Lung (tissue), 12 donors: Measurements from ENCODE around the gene PDZK1IP1. TPM values are rescaled to one million over a fixed set of nuclear protein-coding genes. Genes with fewer than 3 reads are reported as not detected.
"Not testable (repeated sequence)": the region's sequence is repeated elsewhere in the genome, so short reads cannot be mapped to it uniquely, and the experiment has no call there.

Experiments used
- ATAC-seq: fragments of 200-7000 bp; cut with Tn5 transposase; one replicate; pipeline ENCODE4 v1.9.1; 2020; ENCODE audit warnings: moderate number of reproducible peaks; ENCODE audit not compliant: insufficient read depth, low FRiP score
- DNase-seq, 3 donors: peaks; one replicate each; pipeline ENCODE4 v3.0.0-alpha.2; 2013 to 2017
- H3K27ac ChIP-seq, 2 donors: one replicate each; pipeline ENCODE4 v1.5.1; 2013; ENCODE audit warnings: mild to moderate bottlenecking in 2 of 2, moderate library complexity in 2 of 2, control low read depth in 1 of 2, inconsistent platforms in 1 of 2, low read depth in 1 of 2, low read length in 1 of 2
- H3K27me3 ChIP-seq, 3 donors: one replicate each; pipeline ENCODE4 v1.5.1; 2013; ENCODE audit warnings: low read length in 2 of 3; ENCODE audit not compliant: control insufficient read depth in 3 of 3, insufficient read depth in 3 of 3
- H3K36me3 ChIP-seq, 4 donors: one replicate each; pipeline ENCODE4 v1.5.1; 2013; ENCODE audit warnings: low read length in 4 of 4, mild to moderate bottlenecking in 1 of 4, moderate library complexity in 1 of 4; ENCODE audit not compliant: control insufficient read depth in 4 of 4, insufficient read depth in 4 of 4
- H3K4me1 ChIP-seq, 5 donors: one replicate each; pipeline ENCODE4 v1.5.1; 2013; ENCODE audit warnings: low read length in 5 of 5, mild to moderate bottlenecking in 2 of 5, moderate library complexity in 1 of 5; ENCODE audit not compliant: control insufficient read depth in 5 of 5, insufficient read depth in 5 of 5
- H3K4me3 ChIP-seq: one replicate; pipeline ENCODE4 v1.5.1; 2013; ENCODE audit warnings: mild to moderate bottlenecking, control low read depth, moderate library complexity
- H3K9ac ChIP-seq, 2 donors: one replicate each; pipeline ENCODE4 v1.5.1; 2013; ENCODE audit warnings: low read length in 2 of 2, control low read depth in 1 of 2; ENCODE audit not compliant: insufficient read depth in 1 of 2
- H3K9me3 ChIP-seq, 4 donors: one replicate each; pipeline ENCODE4 v1.5.1; 2013; ENCODE audit warnings: low read length in 3 of 4, mild to moderate bottlenecking in 1 of 4, moderate library complexity in 1 of 4; ENCODE audit not compliant: control insufficient read depth in 4 of 4, insufficient read depth in 3 of 4
- WGBS, 2 donors: extraction: QIAGEN DNeasy Blood & Tissue Kit; methylation state at CpG; one replicate each; pipeline ENCODE4 v1.1.7; 2013; 5-methylcytosine and 5-hydroxymethylcytosine counted together
- polyA plus RNA-seq, 2 donors: library from polyadenylated mRNA; stranded (reverse); fragments of 200-250 nt; gene quantifications; one replicate each; pipeline ENCODE4 v1.2.1, GENCODE V29; 2013
- total RNA-seq, 2 donors: library from RNA; depleted of rRNA in 1 of 2; stranded (reverse); fragments of >200 nt in 1 of 2; gene quantifications; one replicate each; pipeline ENCODE4 v1.2.1, GENCODE V29; 2014 to 2021
- TF ChIP-seq, protein P1 (sequence below): IDR thresholded peaks from 2 replicates; pipeline ENCODE4 v1.5.1; 2012; ENCODE audit warnings: mild to moderate bottlenecking; ENCODE audit errors: control extremely low read depth, extremely low read depth
- donor health status: control.
- donor health status: control.
- donor health status: Bipolar disorder and iron deficiency.
- donor health status: healthy.
- donor health status: DM: yes; HTN: yes; CAD: no.

Gene PDZK1IP1
- total and polyA plus RNA-seq, 4 donors = 44.8 to 324 (median 70.6) TPM

DNA sequence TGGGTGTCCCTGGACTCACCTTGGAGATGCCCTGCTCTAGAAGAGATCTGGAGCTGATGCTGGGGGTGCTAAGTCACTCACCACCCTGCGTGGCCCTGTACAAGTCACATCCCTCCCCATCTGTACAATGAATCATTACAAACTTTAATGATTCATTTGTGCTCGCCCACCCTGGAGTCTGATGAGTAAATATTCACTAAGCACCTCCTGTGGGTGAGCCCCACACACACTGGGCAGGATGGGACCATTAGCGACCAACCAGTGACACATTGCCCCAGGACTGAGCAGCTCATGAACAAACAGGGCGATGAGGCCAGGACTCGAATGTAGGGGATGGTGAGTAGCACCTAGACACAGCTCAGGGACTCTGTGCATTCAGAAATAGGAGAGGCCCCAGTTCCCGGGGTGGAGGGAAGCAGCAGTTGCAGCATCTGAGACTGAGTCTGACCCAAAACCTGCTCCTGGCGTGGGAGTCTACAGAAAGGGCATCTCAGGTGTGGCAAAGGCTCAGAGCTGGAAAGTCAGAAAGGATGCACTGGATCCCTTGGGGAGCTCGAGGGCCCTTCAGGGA, 18.1 kb upstream of the PDZK1IP1 start:
- Histone ChIP-seq H3K4me1 (peaks cover 0 to 4% (median 0%) of the 10 kb centered on the region in 5 donors), H3K9ac (no peak overlapping the region), H3K36me3 (no peaks in the 10 kb centered on the region), H3K27ac (no peak overlapping the region), H3K4me3 (no peak overlapping the region), H3K9me3 (no peaks in the 10 kb centered on the region), H3K27me3 (peaks cover 0 to 24% (median 0%) of the 10 kb centered on the region in 3 donors)
- WGBS, 2 donors = 77 to 87% methylated on average over 8 of the region's 8 CpGs
- DNase-seq (no peak), ATAC-seq (no peak)
- TF ChIP-seq, protein P1, sequence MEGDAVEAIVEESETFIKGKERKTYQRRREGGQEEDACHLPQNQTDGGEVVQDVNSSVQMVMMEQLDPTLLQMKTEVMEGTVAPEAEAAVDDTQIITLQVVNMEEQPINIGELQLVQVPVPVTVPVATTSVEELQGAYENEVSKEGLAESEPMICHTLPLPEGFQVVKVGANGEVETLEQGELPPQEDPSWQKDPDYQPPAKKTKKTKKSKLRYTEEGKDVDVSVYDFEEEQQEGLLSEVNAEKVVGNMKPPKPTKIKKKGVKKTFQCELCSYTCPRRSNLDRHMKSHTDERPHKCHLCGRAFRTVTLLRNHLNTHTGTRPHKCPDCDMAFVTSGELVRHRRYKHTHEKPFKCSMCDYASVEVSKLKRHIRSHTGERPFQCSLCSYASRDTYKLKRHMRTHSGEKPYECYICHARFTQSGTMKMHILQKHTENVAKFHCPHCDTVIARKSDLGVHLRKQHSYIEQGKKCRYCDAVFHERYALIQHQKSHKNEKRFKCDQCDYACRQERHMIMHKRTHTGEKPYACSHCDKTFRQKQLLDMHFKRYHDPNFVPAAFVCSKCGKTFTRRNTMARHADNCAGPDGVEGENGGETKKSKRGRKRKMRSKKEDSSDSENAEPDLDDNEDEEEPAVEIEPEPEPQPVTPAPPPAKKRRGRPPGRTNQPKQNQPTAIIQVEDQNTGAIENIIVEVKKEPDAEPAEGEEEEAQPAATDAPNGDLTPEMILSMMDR = no peak

DNA sequence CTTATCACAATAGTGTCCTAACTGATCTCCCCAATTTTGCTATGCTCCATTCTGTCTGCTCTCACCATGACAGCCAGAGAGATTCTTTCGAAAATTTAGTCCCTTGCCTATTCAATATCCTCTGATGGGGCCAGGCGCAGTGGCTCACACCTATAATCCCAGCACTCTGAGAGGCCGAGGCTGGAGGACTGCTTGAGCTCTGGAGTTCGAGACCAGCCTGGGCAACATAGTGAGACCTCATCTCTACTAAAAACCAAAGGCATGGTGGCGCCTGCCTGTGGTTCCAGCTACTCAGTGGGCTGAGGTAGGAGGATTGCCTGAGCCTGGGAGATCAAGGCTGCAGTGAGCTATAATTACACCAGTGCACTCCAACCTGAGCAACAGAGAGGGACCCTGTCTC, 16.1 kb upstream of the PDZK1IP1 start:
- ATAC-seq (no peak), DNase-seq (no peak)
- H3K4me3 ChIP-seq = no peak overlapping the region
- no peak overlapping the region for H3K9ac ChIP-seq
- TF ChIP-seq, protein P1 = no peak
- no peaks in the 10 kb centered on the region for H3K4me1 ChIP-seq
- H3K27ac ChIP-seq = no peak overlapping the region
- WGBS, 2 donors = 92 to 96% methylated on average over 5 of the region's 5 CpGs
- peaks cover 0 to 24% (median 2%) of the 10 kb centered on the region in 3 donors for H3K27me3 ChIP-seq
- H3K36me3 ChIP-seq = no peaks in the 10 kb centered on the region
- no peaks in the 10 kb centered on the region for H3K9me3 ChIP-seq

DNA sequence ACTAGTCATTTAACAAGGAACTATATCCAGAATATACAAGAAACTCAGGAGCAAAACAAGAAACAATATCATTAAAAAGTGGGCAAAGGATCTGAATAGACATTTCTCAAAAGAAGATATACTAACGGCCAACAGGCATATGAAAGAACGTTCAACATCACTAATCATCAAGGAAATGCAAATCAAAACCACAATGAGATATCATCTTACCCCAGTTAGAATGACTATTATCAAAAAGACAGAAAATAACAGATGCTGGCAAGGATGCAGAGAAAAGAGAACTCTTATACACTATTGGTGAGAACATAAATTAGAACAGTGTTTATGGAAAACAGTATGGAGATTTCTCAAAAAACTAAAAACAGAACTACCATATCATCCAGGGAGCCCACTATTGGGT, 13.7 kb upstream of the PDZK1IP1 start:
- H3K9me3 ChIP-seq, H3K9ac ChIP-seq, ATAC-seq, DNase-seq, H3K4me1 ChIP-seq, H3K4me3 ChIP-seq, H3K36me3 ChIP-seq, H3K27ac ChIP-seq: not testable (repeated sequence)
- WGBS, 2 donors = 17 to 18% methylated on average over 2 of the region's 2 CpGs
- peaks cover 0 to 19% (median 2%) of the 10 kb centered on the region in 3 donors for H3K27me3 ChIP-seq

DNA sequence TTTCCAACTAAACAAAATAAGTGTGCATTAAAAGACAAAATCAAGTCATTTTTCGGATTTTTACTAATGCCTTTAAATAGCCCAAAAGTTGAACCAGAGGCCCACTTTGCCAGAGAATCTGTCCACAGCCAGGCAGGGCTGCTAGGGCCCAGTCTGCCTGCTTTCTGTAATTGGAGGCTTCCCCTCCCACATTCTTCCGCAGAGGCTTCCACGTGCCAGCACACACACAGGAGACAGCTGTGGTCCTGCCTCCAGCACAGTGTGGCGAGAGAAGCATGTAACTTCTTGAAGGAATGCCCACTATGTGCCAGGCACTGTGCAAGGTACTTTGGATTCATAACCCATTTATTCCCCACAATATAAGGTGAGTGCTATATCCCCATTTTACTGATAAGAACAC, 11.3 kb upstream of the PDZK1IP1 start:
- Histone ChIP-seq H3K4me3 (no peak overlapping the region), H3K4me1 (no peaks in the 10 kb centered on the region), H3K27me3 (peaks cover 0 to 12% (median 2%) of the 10 kb centered on the region in 3 donors), H3K9ac (no peak overlapping the region), H3K27ac (no peak overlapping the region), H3K36me3 (no peaks in the 10 kb centered on the region), H3K9me3 (no peaks in the 10 kb centered on the region)
- TF ChIP-seq, protein P1 = no peak
- 63% methylated on average over 4 of the region's 4 CpGs for WGBS, 2 donors
- DNase-seq = peak; percentile 38 to 56 (median 47)
- no peak for ATAC-seq
